ENCODE data around the gene SERINC3.

DNA sequence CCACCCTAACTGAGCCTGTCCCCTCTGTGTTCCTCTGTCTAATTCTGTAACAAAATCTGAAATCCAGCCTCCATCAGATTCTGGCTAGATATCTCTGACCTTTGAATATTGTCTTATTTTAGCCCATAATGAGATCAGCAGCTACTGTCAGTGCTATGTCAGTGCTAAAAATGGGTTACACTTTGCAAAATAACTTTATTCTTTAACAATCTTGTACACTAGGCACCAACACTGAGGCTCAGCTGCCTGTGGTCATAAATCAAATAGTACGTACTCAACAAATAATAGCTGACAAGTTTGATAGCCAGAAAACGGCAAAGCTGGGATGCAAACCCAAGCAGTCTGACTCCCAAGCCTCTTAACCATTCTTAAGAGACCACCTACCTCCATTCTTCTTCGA lies 24.1 kb downstream of the SERINC3 start:
- TF ChIP-seq EZH2 (optimal IDR thresholded peaks at IDR 0.05; ENCODE audit: low read depth, low read length) (no peak), CTCF (IDR thresholded peaks at IDR 0.05; ENCODE audit: low read length) (no peak), EZH2phosphoT487 (IDR thresholded peaks at IDR 0.05; ENCODE audit: low read length) (no peak)

Measured in MM.1S (cell line).